GM18508 (cell line): Measurements from ENCODE around the gene ZNF561.
"Not testable (repeated sequence)": the region's sequence is repeated elsewhere in the genome, so short reads cannot be mapped to it uniquely, and the experiment has no call there.

Experiments
- ATAC-seq: cut with Tn5 transposase; IDR thresholded peaks from one replicate; pipeline ENCODE4 v1.9.1; 2021; ENCODE audit warnings: moderate number of reproducible peaks; ENCODE audit not compliant: insufficient read depth, unreplicated experiment

Gene ZNF561

DNA sequence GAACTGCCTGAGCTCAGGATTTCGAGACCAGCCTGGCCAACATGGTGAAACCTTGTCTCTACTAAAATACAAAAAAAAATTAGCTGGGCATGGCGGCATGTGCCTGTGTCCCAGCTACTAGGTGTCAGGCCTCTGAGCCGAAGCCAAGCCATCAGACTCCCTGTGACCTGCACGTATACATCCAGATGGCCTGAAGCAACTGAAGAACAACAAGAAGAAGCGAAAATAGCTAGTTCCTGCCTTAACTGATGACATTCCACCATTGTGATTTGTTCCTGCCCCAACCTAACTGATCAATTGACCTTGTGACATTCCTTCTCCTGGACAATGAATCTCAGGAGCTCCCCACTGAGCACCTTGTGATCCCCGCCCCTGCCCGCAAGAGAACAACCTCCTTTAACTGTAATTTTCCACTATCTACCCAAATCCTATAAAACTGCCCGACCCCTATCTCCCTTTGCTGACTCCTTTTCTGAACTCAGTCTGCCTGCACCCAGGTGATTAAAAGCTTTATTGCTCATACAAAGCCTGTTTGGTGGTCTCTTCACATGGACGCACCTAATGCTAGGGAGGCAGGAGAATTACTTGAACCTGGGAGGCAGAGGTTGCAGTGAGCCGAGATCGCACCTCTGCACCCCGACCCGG is 38.8 kb downstream of the ZNF561 start:
- not testable (repeated sequence) for ATAC-seq

DNA sequence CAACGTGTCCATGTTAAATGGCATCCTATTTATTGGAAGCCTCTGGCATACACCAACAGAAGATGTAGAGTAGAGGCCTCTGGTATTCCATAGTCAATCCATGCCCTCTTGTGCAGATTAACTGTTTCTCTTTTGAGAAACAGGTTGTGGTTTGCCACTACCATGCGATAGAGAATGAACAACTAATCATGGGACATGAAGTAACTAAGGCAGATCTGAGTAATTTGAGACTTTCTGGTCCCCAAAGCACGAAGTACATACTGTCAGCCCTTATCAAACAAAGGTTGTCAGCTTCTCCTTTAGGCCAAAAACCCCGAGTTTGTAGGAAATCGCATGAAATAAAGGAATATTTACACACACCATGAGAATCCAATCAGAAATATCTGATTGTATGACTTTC is 40.3 kb downstream of the ZNF561 start:
- no peak for ATAC-seq

DNA sequence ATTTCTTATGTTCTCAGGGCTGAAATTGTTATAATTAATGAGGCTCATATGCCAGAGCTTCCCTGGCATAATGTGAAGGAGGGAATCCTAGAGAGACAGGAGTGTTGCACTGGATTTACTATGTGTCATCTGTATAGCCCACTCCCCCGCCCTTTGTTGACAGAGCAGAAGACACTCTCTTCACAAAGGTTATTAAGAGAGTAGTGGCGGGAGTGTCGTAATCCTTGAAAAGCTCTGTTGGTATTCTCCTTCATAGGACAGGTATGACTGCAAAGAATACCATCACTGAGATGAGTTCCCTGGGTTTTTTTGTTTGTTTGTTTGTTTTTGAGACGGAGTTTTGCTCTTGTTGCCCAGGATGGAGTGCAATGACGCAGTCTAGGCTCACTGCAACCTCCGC is 50.8 kb downstream of the ZNF561 start:
- no peak for ATAC-seq

DNA sequence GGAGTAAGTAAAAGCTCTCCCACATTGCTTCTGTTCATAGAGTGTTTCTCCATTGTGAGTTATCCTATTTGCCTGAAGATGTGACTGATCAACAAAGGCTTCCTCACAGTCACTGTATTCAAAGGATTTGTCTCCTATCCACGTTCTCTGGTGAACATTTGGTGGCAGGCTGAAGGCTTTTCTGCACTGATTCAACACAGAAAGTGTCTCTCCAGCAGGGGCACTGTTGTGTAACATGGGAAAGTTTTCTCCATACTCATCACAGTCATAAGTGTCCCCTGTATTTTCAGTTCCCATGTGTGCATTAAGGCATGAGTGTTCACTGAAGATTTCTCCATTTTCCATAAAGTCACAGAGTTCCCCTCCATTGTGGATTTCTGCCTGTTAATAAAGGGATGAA is 54.3 kb downstream of the ZNF561 start:
- no peak for ATAC-seq

DNA sequence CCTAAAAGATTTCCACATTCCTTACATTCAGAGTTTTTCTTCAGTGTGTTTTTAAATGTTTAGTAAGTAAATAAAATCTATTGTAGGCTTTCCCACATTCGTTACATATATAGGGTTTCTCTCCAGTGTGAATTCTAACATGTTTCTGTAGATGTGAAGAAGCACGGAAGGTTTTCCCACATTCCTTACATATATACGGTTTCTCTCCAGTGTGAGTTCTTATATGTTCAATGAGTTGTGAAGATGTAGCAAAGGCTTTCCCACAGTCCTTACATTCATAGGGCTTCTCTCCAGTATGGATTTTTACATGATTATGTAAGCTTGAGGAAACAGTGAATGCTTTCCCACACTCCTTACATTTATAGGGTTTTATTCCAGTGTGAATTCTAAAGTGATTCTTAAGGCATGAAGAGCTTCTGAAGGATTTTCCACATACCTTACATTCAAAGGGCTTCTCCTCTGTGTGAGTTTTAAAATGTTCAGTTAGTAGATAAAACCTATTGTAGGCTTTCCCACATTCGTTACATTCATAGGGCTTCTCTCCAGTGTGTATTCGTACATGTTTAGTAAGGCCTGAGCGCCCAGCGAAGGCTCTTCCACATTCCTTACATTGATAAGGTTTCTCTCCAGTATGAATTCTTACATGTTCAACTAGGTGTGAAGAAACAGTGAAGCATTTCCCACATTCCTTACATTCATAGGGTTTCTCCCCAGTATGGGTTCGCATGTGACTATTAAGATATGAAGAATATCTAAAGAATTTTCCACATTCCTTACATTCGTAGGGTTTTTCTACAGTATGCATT is 54.9 kb downstream of the ZNF561 start:
- ATAC-seq = no peak
